ENCODE data around the gene COBL. TPM values are rescaled to one million over a fixed set of nuclear protein-coding genes. Genes with fewer than 3 reads are reported as not detected.

COBL gene
- total and polyA plus RNA-seq, 2 of the 4 experiments (the other 2 are of a cell fraction), result under 0.01 TPM; not detected in 1

- no peak overlapping the region for H2BK120ac ChIP-seq (ENCODE audit: low read depth, low read length)
- no peaks in the 10 kb centered on the region for H3K79me1 ChIP-seq (ENCODE audit: low read depth in 1 of 2, low read length in 2 of 2)
- H3K27me3 ChIP-seq (ENCODE audit: control insufficient read depth, insufficient read depth, low read length), result no peaks in the 10 kb centered on the region
- H2AFZ ChIP-seq (replicated peaks; ENCODE audit: low read length, poor library complexity), result no peak overlapping the region
- ChIA-PET CTCF (no interaction called here), POLR2A (ENCODE audit: unreplicated experiment) (no interaction called here)
- no CpG with 5 or more reads among the region's 5 CpGs for whole genome bisulfite sequencing, 2 experiments (ENCODE audit: extremely low coverage in 2 of 2, insufficient read length in 1 of 2)
- no peaks in the 10 kb centered on the region for H4K20me1 ChIP-seq (ENCODE audit: insufficient read depth, low read length)
- no peak overlapping the region for H3K4me3 ChIP-seq (ENCODE audit: insufficient read depth, low read depth, low read length)
- intact Hi-C loops (cut with micrococcal nuclease), result no loop called here
- no peak overlapping the region for H3K27ac ChIP-seq (ENCODE audit: insufficient read depth, low read length)
- no peaks in the 10 kb centered on the region for H3K36me3 ChIP-seq (ENCODE audit: control insufficient read depth, insufficient read depth, low read length)
- no peak overlapping the region for H2AK9ac ChIP-seq (replicated peaks; ENCODE audit: low read depth, low read length, poor library complexity)
- DNase-seq (no peak), ATAC-seq (ENCODE audit: low read depth) (no peak)
- BruUV-seq (replicated peaks), result no TSS peak
- no peak overlapping the region for H3K18ac ChIP-seq (ENCODE audit: low read depth, low read length)
- H3K9ac ChIP-seq (ENCODE audit: low read depth, low read length), result no peak overlapping the region
- H2AK5ac ChIP-seq (ENCODE audit: low read depth, low read length), result no peak overlapping the region
- no peak overlapping the region for H2BK15ac ChIP-seq (ENCODE audit: low read depth, low read length)
- no peaks in the 10 kb centered on the region for H3K4me1 ChIP-seq (ENCODE audit: control insufficient read depth, insufficient read depth, low read length)
- H3K14ac ChIP-seq (replicated peaks; ENCODE audit: low read depth, low read length), result no peak overlapping the region
- no peak overlapping the region for H4K8ac ChIP-seq (ENCODE audit: low read depth in 2 of 2, low read length in 2 of 2)
- H4K5ac ChIP-seq (ENCODE audit: low read depth, low read length), result no peak overlapping the region
- H3K23ac ChIP-seq (ENCODE audit: low read depth, low read length), result no peak overlapping the region
- H3K9me3 ChIP-seq (ENCODE audit: control insufficient read depth, insufficient read depth, low read length), result no peaks in the 10 kb centered on the region
- no peak overlapping the region for H3K4me2 ChIP-seq (ENCODE audit: low read depth, low read length)
- no peak overlapping the region for H2BK5ac ChIP-seq (ENCODE audit: low read depth, low read length, poor library complexity, severe bottlenecking)
- TF ChIP-seq BHLHE40 (IDR thresholded peaks at IDR 0.05; ENCODE audit: low read depth, low read length) (no peak), CTCF (conservative IDR thresholded peaks at IDR 0.05; ENCODE audit: low read depth, low read length) (no peak), MXI1 (IDR thresholded peaks at IDR 0.05; ENCODE audit: borderline replicate concordance, low read depth, low read length) (no peak), CEBPB (IDR thresholded peaks at IDR 0.05; ENCODE audit: low read depth, low read length) (no peak), MAFK (IDR thresholded peaks at IDR 0.05; ENCODE audit: low read depth, low read length) (no peak), USF2 (IDR thresholded peaks at IDR 0.05; ENCODE audit: low read depth, low read length) (no peak), FOS (IDR thresholded peaks at IDR 0.05; ENCODE audit: low read depth, low read length) (no peak), RAD21 (IDR thresholded peaks at IDR 0.05; ENCODE audit: low read length) (no peak), ELK1 (IDR thresholded peaks at IDR 0.05; ENCODE audit: borderline replicate concordance, low read depth, low read length) (no peak), MAZ (IDR thresholded peaks at IDR 0.05; ENCODE audit: borderline replicate concordance, low read depth, low read length) (no peak), POLR2A (IDR thresholded peaks at IDR 0.05; ENCODE audit: low read depth, low read length) (no peak), RFX5 (IDR thresholded peaks at IDR 0.05; ENCODE audit: low read depth, low read length) (no peak), NFE2L2 (IDR thresholded peaks at IDR 0.05; ENCODE audit: low read depth, low read length) (no peak), CHD1 (IDR thresholded peaks at IDR 0.05; ENCODE audit: low read depth, low read length) (no peak), RCOR1 (IDR thresholded peaks at IDR 0.05; ENCODE audit: insufficient replicate concordance, low read length) (no peak), SMC3 (IDR thresholded peaks at IDR 0.05; ENCODE audit: low read depth, low read length) (no peak)
- no peak overlapping the region for H3K4ac ChIP-seq (ENCODE audit: low read depth, low read length)
- H4K91ac ChIP-seq (ENCODE audit: insufficient read depth, low read depth, low read length), result no peak overlapping the region
- H3K56ac ChIP-seq (ENCODE audit: extremely low read depth, insufficient read depth, low read length), result no peak overlapping the region
- dilution Hi-C loops (cut with HindIII; ENCODE audit: low sequenced_read_pairs, unreplicated experiment), result no loop called here
- no peaks in the 10 kb centered on the region for H3K9me1 ChIP-seq (ENCODE audit: insufficient read depth, low read length)
- no peak overlapping the region for H2BK20ac ChIP-seq (ENCODE audit: low read depth, low read length)
- in situ Hi-C loops (cut with MboI; ENCODE audit: low sequenced_read_pairs), result no loop called here
These were observed 85.9 kb downstream of the COBL start for GRCh38 chr7:51230723-51231122.

Measured in IMR-90 (cell line).